Suppressor macrophage treated with lipopolysaccharide for 4 hours (primary cell): ENCODE data around the gene CFAP126.
"Not testable (repeated sequence)": the region's sequence is repeated elsewhere in the genome, so short reads cannot be mapped to it uniquely, and the experiment has no call there.

Source experiments
- DNase-seq: peaks from one replicate; pipeline ENCODE4 v3.0.0-alpha.2; 2020

CFAP126 gene

DNA sequence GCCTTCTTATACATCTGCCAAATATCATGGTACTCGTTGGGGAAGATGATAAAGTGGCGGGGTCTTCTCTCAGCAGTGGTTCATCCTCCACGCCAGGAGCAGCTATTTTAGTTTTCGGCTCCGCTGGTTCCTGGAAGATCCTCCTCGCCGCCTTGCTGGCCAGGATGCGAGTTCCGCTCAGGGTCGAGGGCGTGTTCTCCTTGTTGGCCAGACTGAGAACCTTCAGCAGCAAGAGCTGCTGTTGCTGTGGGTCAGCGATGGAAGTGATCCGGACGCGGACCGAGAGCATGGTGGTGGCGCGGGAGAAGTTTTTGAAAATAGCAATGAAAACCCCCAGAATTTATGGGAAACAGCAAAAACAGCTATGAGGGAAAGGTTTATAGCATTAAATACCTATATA, 11.4 kb upstream of the CFAP126 start:
- DNase-seq: no peak

DNA sequence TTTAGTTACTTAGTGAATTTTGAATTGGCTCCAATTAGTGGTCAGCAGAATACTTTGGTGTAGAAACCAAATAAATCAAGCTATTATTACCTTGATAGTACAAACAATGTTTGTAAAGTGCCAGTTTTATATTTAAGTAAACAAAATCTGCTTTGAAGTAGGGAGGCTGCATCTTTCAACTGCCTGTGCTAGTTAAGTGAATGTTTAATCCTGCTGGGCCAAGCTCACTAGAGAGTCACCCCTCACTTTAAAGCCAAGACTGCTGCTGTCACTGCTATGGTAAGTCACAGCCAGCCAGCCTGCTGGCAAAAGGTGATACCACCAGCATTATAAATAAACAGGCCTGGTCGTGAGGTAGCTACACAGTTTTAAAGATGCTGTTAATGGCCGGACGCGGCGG, 10.3 kb upstream of the CFAP126 start:
- DNase-seq: no peak

DNA sequence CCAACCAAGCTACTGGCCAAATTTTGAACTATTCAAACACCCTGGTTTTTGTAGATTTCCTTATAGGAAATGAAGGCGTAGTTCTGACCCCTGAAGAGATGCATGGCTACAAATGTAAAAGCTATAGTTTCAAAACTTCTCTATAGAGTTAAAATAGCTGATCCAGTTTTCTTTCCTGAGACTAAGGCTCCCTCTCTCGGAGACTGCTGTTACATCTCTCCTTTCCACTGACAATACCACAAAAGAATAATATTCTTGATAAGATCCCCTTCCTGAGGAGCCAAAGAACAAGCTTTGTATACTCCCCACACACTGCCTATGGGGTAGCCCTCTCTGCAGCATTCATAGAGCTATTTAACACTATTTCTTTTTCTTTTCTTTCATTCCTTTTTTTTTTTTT, 6.7 kb upstream of the CFAP126 start:
- peak; percentile 23 for DNase-seq

DNA sequence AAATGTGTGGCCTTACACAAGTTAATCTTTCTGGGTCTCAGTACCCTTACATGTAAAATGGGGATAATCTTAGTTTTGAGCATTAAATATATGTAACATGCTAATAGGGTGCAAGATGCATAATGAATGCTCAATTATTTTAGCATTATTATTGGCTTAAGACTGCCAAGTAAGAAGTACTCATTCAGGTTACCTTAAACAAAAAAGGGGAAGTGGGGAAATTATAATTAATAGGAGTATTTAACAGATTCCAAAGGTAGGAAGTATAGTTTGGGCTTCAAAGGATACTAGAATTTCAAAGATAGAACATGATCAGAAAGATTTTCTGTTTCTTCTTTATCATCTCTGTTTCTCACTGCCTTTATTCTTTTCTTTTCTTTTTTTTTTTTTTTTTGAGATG, 5.8 kb upstream of the CFAP126 start:
- no peak for DNase-seq

DNA sequence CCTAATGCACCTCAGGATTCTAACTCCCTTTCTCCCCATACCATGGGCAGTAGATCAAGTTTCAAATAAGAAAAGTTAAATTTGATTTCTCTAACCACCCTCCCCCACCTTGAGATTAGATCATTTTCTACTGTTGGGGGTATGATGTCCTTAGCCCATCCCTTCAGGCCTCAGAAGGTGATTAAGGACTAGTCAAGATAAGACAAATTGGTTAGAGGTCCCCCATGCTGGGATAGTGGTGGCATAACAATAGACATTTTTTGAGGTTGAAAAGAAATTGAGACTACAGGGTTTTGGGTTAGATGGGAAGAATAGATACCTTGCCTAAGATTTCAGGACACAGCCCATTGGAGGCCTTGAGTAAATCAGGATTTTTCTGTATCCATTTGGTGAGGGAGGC, 2.5 kb downstream of the CFAP126 start:
- DNase-seq: no peak

DNA sequence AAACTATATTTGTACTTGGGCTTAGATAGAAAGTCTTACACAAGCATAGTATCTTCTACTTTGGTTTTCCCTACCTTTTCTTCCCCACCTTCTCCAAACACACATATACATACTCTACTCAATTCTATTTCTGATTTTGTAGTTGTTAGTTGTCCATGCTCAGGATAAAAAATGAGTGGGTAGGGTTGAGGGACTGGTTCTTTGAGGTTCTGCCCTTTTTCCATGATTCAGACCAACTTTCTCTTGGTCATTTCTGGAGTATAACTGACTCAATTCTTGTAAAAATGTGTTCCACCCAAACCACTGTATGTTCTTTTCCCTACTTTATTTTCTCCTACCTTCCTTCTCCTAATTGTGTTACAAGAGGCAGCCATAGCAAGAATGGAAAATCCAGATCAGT, 3.3 kb downstream of the CFAP126 start:
- no peak for DNase-seq

DNA sequence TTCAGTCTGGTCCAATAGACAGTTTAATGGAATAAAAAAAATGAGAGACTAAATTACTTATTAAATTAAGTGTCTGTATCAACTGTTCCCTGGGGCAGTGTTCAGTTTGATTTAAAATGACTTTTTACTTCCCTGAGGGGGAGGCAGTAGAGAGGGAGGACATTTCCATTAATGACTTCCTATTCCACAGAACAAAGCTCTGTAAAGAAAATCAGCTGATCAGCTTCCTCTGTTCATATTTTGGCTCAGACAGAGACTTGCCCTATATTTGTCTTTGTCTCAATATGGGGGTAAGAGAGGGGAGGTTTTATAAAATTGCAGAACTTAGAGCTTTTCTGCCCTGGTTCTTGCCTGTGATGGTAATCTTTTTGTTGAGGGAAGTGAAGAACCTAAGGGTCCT, 8.4 kb downstream of the CFAP126 start:
- DNase-seq: peak; percentile 66

DNA sequence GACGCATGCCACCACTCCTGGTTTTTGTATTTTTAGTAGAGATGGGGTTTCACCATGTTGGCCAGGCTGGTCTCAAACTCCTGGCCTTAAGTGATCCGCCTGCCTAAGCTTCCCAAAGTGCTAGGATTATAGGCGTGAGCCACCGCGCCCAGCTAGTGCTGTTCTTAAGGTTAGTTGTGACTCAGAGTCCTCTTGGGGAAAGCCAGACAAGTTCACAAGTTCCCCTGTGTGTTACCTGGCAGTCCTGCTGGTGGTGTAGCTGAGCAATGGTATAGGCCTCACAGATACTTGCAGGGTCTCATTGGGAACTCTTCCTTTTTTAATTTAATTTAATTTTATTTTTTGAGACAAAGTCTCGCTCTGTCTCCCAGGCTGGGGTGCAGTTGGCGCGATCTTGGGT, 10.6 kb downstream of the CFAP126 start:
- DNase-seq: no peak

DNA sequence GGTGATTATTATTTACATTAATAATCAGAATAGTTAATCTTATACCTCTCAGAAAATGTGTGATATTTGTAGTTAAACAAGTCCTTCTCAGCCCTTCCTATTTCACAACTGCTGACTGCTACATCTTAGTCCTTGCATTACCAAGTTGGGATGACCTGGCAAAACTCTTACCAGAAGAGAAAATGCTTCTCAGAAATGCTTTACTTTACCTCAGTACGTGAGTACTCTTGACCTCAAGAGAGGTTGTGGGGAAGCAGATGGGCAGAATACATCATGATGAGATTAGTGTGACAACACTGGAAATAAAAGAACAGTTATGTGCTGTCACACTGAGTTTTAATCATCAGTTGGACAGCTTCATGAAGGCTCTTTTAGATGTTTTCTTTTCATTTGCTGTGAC, 16.2 kb downstream of the CFAP126 start:
- peak; percentile 74 for DNase-seq

DNA sequence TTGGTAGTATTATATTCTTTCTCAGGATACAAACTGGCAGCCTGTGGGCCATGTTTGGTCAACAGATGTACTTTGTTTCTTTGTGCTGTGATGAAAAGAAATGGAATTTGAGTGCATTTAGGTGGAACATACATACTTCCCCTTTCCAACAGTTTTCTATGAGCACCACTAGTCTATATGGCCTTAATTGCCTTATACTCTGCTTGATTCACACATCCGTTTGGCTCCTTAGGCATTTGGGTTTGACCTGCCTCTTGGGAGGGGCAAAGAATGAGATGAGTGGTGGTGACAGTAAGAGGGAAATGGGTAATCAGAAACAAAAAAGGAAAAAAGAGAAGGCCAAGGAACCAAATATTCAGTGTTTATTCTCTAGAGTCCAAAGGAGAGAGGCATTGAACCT, 17.0 kb downstream of the CFAP126 start:
- DNase-seq: peak; percentile 54

DNA sequence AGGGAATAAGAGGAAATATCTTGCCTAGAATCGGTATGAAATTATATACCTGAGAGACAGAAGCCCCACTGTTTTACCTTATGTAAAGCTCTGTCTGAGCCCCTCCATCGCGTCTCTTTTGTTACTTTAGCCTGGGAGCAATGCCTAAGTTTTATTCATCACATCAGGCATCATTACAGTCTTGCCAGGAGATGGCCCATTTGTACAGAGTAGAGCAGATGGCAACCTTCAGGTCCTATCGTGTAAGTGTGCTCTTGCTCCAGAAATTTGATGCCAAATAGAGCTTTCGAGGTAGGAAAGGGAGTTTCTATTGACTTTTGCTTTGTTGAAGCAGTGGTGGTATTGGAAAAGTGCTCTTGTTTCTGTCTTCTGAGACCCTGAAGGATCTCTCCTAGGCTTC, 24.9 kb downstream of the CFAP126 start:
- no peak for DNase-seq

DNA sequence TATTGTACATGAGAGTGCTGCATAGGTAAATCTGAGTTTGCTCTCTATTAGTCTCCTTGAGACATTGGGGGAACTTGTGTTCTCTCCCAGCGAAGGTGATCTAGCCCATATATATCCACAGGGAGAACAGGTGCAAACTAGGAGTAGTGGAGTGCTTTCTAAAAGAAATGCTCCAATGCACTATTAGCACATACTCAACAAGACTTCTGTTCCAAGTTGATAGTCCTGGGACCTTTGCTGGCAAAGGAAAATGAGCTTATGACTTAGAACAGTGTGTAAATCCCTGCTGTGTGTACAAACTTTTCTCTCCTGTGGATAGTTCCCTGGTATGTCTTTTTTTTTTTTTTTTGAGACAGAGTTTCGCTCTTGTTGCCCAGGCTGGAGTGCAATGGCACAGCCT, 25.5 kb downstream of the CFAP126 start:
- no peak for DNase-seq

DNA sequence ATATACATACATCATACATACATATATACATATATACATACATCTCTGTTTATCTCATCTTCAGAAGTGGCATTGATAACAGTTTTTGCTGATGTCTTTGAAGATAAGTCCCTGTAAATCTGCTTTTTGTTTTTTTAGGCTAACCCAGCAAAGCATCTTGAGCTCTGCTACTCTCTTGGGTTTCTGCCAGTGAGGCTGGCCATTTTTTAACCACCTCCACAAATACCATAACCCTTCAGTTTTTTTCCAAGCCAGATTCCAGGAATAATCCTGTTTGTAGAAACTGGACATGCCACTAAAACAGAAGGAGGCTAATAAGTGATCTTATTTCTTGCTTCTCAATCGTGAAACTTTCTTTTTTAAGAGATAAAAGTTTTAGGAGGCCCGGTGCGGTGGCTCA, 31.9 kb downstream of the CFAP126 start:
- DNase-seq: no peak

DNA sequence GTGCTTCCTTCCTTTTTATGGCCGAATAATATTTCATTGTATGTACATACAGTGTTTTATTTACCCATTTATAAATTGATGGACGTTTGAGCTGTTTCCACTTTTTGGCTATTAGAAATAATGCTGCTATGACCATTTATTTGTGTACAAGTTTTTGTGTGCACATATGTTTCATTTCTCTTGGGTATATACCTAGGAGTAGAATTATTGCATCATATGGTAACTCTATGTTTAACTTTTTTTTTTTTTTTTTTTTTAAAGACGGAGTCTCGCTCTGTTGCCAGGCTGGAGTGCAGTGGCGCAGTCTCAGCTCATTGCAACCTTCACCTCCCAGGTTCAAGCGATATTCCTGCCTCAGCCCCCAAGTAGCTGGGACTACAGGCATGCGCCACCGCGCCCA, 34.5 kb downstream of the CFAP126 start:
- DNase-seq: no peak

DNA sequence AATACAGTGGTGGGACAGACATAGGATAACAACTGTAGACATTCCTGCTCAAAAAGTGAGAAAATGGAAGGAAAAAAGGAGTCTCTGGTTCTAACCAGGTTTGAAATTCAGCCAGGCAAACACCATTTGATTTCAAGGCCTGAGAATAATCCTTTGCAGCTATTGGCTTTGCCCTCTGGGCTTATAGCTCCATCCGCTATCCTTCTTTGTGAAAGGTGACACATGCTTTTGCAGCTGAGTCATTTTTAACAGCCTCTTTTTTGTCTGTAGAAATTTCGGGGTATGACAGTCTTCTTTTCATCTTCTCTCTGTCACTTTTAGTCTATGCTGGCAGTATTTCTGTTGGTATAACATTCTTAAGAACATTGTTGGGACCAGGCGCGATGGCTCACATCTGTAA, 37.3 kb downstream of the CFAP126 start:
- DNase-seq: no peak

DNA sequence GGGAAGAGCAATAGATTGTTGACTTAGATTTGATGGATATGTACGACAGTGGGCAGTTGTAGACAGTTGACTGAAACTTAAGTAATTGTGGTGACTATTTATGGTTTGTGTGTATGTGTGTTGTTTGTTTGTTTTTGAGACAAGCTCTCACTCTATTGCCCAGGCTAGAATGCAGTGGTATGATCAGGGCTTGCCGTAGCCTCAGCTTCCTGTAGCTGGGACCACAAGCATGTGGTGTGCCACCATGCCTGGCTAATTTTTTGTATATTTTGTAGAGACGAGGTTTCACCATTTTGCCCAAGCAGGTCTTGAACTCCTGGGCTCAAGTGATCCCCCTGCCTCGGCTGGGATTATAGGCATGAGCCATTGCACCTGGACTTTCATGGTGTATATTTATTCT, 43.7 kb downstream of the CFAP126 start:
- no peak for DNase-seq

DNA sequence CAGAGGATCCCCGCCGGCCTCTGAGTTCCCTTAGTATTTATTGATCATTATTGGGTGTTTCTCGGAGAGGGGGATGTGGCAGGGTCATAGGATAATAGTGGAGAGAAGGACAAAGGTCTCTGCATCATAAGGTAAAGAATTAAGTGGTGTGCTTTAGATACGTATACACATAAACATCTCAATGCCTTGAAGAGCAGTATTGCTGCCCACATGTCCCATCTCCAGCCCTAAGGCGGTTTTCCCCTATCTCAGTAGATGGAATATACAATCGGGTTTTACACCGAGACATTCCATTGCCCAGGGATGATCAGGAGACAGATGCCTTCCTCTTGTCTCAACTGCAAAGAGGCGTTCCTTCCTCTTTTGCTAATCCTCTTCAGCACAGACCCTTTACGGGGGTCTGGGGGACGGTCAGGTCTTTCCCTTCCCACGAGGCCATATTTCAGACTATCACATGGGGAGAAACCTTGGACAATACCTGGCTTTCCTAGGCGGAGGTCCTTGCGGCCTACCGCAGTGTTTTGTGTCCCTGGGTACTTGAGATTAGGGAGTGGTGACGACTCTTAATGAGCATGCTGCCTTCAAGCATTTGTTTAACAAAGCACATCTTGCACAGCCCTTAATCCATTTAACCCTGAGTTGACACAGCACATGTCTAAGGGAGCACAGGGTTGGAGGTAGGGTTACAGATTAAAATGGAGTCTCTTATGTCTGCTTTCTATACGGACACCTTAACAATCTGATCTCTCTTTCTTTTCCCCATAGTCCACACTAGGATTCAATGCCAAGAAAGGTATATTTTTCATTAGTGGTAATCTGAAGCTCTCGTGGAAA, 51.6 kb downstream of the CFAP126 start:
- not testable (repeated sequence) for DNase-seq
